ENCODE results near the gene NTRK1. TPM values are rescaled to one million over a fixed set of nuclear protein-coding genes. Genes with fewer than 3 reads are reported as not detected.

The NTRK1 gene
- polyA plus RNA-seq, 1 of the 3 experiments (the other 2 are of a cell fraction), result 0.97 TPM

GRCh38 chr1:156892190-156893047 is 31.8 kb downstream of the NTRK1 start:
- H4K20me1 ChIP-seq (ENCODE audit: insufficient read depth), result no peaks in the 10 kb centered on the region
- DNase-seq, result peak; percentile 94
- no peaks in the 10 kb centered on the region for H3K27me3 ChIP-seq (ENCODE audit: insufficient read depth)
- CTCF ChIA-PET, result interaction anchor here (0.8 to 21.6 kb wide), 29 partner anchors 8 to 202 kb away, joined by 3 to 455 read pairs (median 7); partner anchors contain the start of genes CRABP2, INSRR, ISG20L2 and METTL25B
- POLR2A ChIA-PET, result interaction anchor here (1.0 to 1.1 kb wide), 2 partner anchors 35 to 53 kb away, joined by 4 to 8 read pairs; no protein-coding TSS in a partner anchor
- no peak overlapping the region for H3K4me2 ChIP-seq
- H3K4me3 ChIP-seq (ENCODE audit: low read depth in 2 of 2, low read length in 1 of 2), result no peak overlapping the region; a peak in 1 of 4 replicates
- no peak overlapping the region for H2AFZ ChIP-seq (ENCODE audit: low read depth)
- H3K79me2 ChIP-seq (ENCODE audit: insufficient read depth), result no peaks in the 10 kb centered on the region
- peaks cover 23 to 38% of the 10 kb centered on the region in 2 experiments; a peak in 3 of 4 replicates for H3K4me1 ChIP-seq (ENCODE audit: control insufficient read depth in 1 of 2, insufficient read depth in 2 of 2, low read depth in 1 of 2, low read length in 1 of 2)
- no peak overlapping the region for H3K27ac ChIP-seq (ENCODE audit: low read depth in 2 of 2, low read length in 1 of 2)
- H3K9me2 ChIP-seq, result no peaks in the 10 kb centered on the region
- no peak overlapping the region for H3K9ac ChIP-seq
- 38% methylated on average over 46 of the region's 48 CpGs for WGBS (ENCODE audit: low lambda C conversion rate)
- TF ChIP-seq GATA2 (CRISPR knock-in tag; IDR thresholded peaks at IDR 0.05) (no peak), YY1 (IDR thresholded peaks at IDR 0.05; ENCODE audit: low read depth) (no peak), RCOR1 (IDR thresholded peaks at IDR 0.05; ENCODE audit: low read length) (no peak; the same call in 1 of the 2 replicates), TEAD4 (IDR thresholded peaks at IDR 0.05; ENCODE audit: borderline replicate concordance, insufficient read depth) (no peak), RAD21 (IDR thresholded peaks at IDR 0.05; ENCODE audit: low read length) (peak; percentile 75), NRF1 (IDR thresholded peaks at IDR 0.05; ENCODE audit: low read depth, low read length) (no peak), POLR2AphosphoS5 (IDR thresholded peaks at IDR 0.05; ENCODE audit: low read depth, low read length) (no peak), SMC3 (IDR thresholded peaks at IDR 0.05; ENCODE audit: low read depth, low read length) (peak; percentile 95), MAX (IDR thresholded peaks at IDR 0.05; ENCODE audit: low read depth) (0 out of 2 replicates have a peak, but pooled peaks have one; percentile 12), CTCF (IDR thresholded peaks at IDR 0.05) (peak; percentile 92), NFIC (IDR thresholded peaks at IDR 0.05; ENCODE audit: borderline replicate concordance) (no peak), JUND (IDR thresholded peaks at IDR 0.05) (no peak), RXRA (IDR thresholded peaks at IDR 0.05; ENCODE audit: borderline replicate concordance, low read depth) (no peak), CHD2 (IDR thresholded peaks at IDR 0.05; ENCODE audit: low read length, partially characterized antibody) (peak; percentile 41)
- peaks cover 37% of the 10 kb centered on the region for H3F3A ChIP-seq (replicated peaks; ENCODE audit: insufficient read depth)
- no peaks in the 10 kb centered on the region for H3K9me3 ChIP-seq
- no peaks in the 10 kb centered on the region for H3K36me3 ChIP-seq (replicated peaks in 1 of 2; ENCODE audit: control insufficient read depth in 1 of 2, insufficient read depth in 2 of 2, low read length in 1 of 2)
